Sigmoid colon (tissue), 4 donors: ENCODE data around the gene OR4N5.

ENCODE experiments used
- POLR2AphosphoS5 ChIP-seq, 4 donors: sonication (generic); formaldehyde crosslinking; IDR thresholded peaks; one replicate each; pipeline ENCODE4 v1.6.1; 2017; ENCODE audit warnings: antibody characterized with exemption in 4 of 4
- TF ChIP-seq, protein P1 (sequence below), 4 experiments: fragments of 450-650 bp in 3 of 4; fragments of 200-600 bp in 1 of 4; IDR thresholded peaks; one replicate each; pipeline ENCODE4 v1.5.1; 2016 to 2019; ENCODE audit warnings: antibody characterized with exemption in 4 of 4, mild to moderate bottlenecking in 3 of 4, moderate library complexity in 2 of 4

DNA sequence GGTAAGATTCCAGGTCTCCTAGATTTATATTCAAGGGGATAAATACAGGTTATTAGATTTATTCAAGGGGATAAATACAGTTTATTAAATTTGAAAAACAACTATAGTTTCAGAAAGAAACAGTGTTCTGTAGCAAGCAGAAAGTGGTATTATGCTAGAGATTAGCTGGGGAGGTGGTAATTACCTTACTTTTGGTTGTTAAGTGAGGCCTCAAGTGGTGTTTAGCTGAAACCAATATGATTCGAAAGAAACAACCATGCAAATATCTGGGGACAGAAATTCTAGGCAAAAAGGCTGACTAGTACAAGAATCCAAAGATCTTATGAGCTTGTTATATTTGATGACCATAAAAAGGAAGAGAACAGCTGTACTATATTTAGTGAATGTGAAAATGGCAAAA, 6.2 kb downstream of the OR4N5 start:
- TF ChIP-seq, protein P1, sequence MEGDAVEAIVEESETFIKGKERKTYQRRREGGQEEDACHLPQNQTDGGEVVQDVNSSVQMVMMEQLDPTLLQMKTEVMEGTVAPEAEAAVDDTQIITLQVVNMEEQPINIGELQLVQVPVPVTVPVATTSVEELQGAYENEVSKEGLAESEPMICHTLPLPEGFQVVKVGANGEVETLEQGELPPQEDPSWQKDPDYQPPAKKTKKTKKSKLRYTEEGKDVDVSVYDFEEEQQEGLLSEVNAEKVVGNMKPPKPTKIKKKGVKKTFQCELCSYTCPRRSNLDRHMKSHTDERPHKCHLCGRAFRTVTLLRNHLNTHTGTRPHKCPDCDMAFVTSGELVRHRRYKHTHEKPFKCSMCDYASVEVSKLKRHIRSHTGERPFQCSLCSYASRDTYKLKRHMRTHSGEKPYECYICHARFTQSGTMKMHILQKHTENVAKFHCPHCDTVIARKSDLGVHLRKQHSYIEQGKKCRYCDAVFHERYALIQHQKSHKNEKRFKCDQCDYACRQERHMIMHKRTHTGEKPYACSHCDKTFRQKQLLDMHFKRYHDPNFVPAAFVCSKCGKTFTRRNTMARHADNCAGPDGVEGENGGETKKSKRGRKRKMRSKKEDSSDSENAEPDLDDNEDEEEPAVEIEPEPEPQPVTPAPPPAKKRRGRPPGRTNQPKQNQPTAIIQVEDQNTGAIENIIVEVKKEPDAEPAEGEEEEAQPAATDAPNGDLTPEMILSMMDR (IDR thresholded peaks at IDR 0.05), result no peak
- TF ChIP-seq POLR2AphosphoS5 (IDR thresholded peaks at IDR 0.05), result no peak
